ENCODE data around the gene PPP1R1C. TPM values are rescaled to one million over a fixed set of nuclear protein-coding genes. Genes with fewer than 3 reads are reported as not detected.

Gene PPP1R1C, protein sequence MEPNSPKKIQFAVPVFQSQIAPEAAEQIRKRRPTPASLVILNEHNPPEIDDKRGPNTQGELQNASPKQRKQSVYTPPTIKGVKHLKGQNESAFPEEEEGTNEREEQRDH
- total RNA-seq = 1 to 10 TPM in 1 of 4 donors, under 1 TPM in 2, not detected in 1; 0.40 to 1.1 (median 0.99) TPM
- under 1 TPM; 0.18 to 0.22 (median 0.19) TPM for polyA plus RNA-seq
- long read RNA-seq, donor 1 = 0 reads
- long read RNA-seq, donor 2 = 0 reads

GRCh38 chr2:181985632-181986205, at the start of gene PPP1R1C:
PPP1R1C (plus strand) TSS chr2:181985853; CDS start chr2:181986111, 258 bp downstream.
- intact Hi-C loops (cut with DNase I) = no loop called here
- no peak for TF ChIP-seq CTCF (IDR thresholded peaks at IDR 0.05)
- no peaks in the 10 kb centered on the region for H3K27me3 ChIP-seq (ENCODE audit: insufficient read depth in 3 of 3, low read length in 2 of 3)
- peak within 1 kb of the TSS; percentile 1 for H3K27ac ChIP-seq
- H3K4me3 ChIP-seq = peak within 1 kb of the TSS; percentile 8
- DNase-seq (no peak), ATAC-seq (peak in 1 of 4 donors; percentile 51)
- WGBS, 3 donors = 53 to 68% (median 58%) methylated on average over 8 of the region's 8 CpGs
- H3K36me3 ChIP-seq (ENCODE audit: insufficient read depth in 1 of 2, low read depth in 1 of 2) = no peaks in the 10 kb centered on the region
- H3K4me1 ChIP-seq = peaks cover 4% of the 10 kb centered on the region
- H3K9me3 ChIP-seq = no peaks in the 10 kb centered on the region

DNA sequence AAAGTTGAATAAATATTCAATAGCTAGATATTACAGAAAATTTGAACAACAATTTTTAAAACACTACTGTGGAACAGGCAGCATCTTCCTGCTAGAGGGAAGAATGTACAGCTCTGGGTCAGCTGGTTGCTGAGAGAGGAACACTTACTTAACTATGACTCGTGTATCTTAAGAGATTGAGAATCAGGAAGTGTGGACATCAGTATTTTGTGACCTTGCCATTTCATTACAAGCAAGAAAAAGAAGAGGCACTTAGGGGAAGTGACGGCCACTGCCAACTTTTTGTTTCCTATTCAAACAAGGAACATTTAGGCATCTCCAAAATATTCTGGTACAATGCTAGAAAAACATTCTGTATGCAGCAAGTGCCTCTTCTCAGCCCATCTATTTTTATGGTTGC, 48.2 kb upstream of the PPP1R1C start:
- TF ChIP-seq CTCF (IDR thresholded peaks at IDR 0.05) = no peak
- no peak for DNase-seq
- Histone ChIP-seq H3K4me3 (no peak overlapping the region), H3K27ac (no peak overlapping the region), H3K36me3 (ENCODE audit: insufficient read depth in 1 of 2, low read depth in 1 of 2) (no peaks in the 10 kb centered on the region), H3K9me3 (no peaks in the 10 kb centered on the region), H3K27me3 (ENCODE audit: insufficient read depth in 3 of 3, low read length in 2 of 3) (no peaks in the 10 kb centered on the region), H3K4me1 (no peaks in the 10 kb centered on the region)
- no peak for ATAC-seq
- intact Hi-C loops (cut with DNase I) = no loop called here
- WGBS, 3 donors = 27 to 30% (median 28%) methylated on average over 2 of the region's 2 CpGs

DNA sequence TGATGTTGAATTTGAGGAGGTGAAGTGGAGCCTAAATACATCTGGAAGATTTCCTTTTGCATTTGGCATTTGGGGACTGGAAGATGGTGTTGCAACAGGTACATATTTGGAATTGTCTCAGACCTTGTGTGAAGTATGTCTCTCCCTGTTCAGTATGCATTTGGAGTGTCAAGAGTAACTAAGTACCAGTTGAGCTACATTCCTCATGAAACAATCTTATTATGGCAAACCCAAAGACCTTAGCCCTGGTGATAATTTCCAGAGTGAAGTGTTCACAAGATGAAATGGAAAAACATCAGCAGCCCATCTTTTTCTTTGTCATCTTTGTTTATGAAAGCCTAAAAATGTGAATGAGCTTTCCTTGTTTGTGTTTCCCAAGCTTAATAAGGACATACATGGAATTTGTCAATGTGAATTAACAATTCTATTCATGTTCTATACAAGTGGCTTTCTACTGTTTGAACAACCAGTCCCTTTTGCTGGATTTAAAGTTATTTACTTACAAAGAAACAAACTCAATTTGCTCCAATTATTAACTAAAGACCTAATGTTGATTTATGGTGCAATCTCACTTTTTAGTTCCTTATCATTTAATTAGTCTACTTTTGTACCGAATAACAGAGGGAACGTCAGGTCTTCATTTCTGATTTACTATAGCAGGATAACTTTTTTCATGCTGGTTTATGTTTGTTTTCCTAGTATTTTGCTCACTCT, 42.1 kb upstream of the PPP1R1C start:
- intact Hi-C loops (cut with DNase I) = no loop called here
- no peak overlapping the region for H3K4me3 ChIP-seq
- no peak for ATAC-seq
- H3K27me3 ChIP-seq (ENCODE audit: insufficient read depth in 3 of 3, low read length in 2 of 3) = no peaks in the 10 kb centered on the region
- H3K27ac ChIP-seq = no peak overlapping the region
- no peaks in the 10 kb centered on the region for H3K4me1 ChIP-seq
- no peak for TF ChIP-seq CTCF (IDR thresholded peaks at IDR 0.05)
- 91 to 93% (median 93%) methylated on average over 2 of the region's 2 CpGs for WGBS, 3 donors
- H3K9me3 ChIP-seq = no peaks in the 10 kb centered on the region
- H3K36me3 ChIP-seq (ENCODE audit: insufficient read depth in 1 of 2, low read depth in 1 of 2) = no peaks in the 10 kb centered on the region
- no peak for DNase-seq

- Histone ChIP-seq H3K4me3 (no peak overlapping the region), H3K36me3 (ENCODE audit: insufficient read depth in 1 of 2, low read depth in 1 of 2) (no peaks in the 10 kb centered on the region), H3K9me3 (no peaks in the 10 kb centered on the region), H3K27me3 (ENCODE audit: insufficient read depth in 3 of 3, low read length in 2 of 3) (no peaks in the 10 kb centered on the region), H3K27ac (no peak overlapping the region), H3K4me1 (no peaks in the 10 kb centered on the region)
- TF ChIP-seq CTCF (IDR thresholded peaks at IDR 0.05) = no peak
- intact Hi-C loops (cut with DNase I) = no loop called here
- ATAC-seq (no peak), DNase-seq (no peak)
- 83 to 89% (median 86%) methylated on average over 5 of the region's 5 CpGs for WGBS, 3 donors
These were observed 41.3 kb upstream of the PPP1R1C start for GRCh38 chr2:181944164-181944913.
